Esophagus muscularis mucosa (tissue), 4 donors: ENCODE results near the gene TTLL5. TPM values are rescaled to one million over a fixed set of nuclear protein-coding genes. Genes with fewer than 3 reads are reported as not detected.

Experiments used
- DNase-seq: peaks from one replicate; pipeline ENCODE4 v3.0.0-alpha.2; 2017; ENCODE audit errors: extremely low spot score
- H3K27ac ChIP-seq, 4 donors: fragments of 200-600 bp; sonication (generic); replicated peaks in 1 of 4; 1 replicate in 3 of 4; 2 replicates in 1 of 4; pipeline ENCODE4 v1.5.1; 2016 to 2019; ENCODE audit warnings: mild to moderate bottlenecking in 1 of 4
- H3K27me3 ChIP-seq, 4 donors: fragments of 200-600 bp; sonication (generic); one replicate each; pipeline versions ENCODE4 v1.5.1 to v1.6.0; 2016 to 2019
- H3K36me3 ChIP-seq, 4 donors: fragments of 200-600 bp; sonication (generic); one replicate each; pipeline ENCODE4 v1.5.1; 2016 to 2019
- H3K4me1 ChIP-seq, 4 donors: fragments of 200-600 bp; sonication (generic); one replicate each; pipeline ENCODE4 v1.5.1; 2016 to 2019
- H3K4me3 ChIP-seq, 4 donors: fragments of 200-600 bp; sonication (generic); 1 replicate in 2 of 4; 2 replicates in 2 of 4; pipeline ENCODE4 v1.5.1; 2016 to 2019; ENCODE audit warnings: mild to moderate bottlenecking in 4 of 4, moderate library complexity in 1 of 4
- H3K9me3 ChIP-seq, 4 donors: fragments of 200-600 bp; sonication (generic); 1 replicate in 3 of 4; 2 replicates in 1 of 4; pipeline ENCODE4 v1.5.1; 2016 to 2019
- CTCF ChIP-seq, 3 experiments: fragments of 200-600 bp in 2 of 3; fragments of 450-650 bp in 1 of 3; sonication (generic) in 2 of 3; IDR thresholded peaks; one replicate each; pipeline ENCODE4 v1.5.1; 2017 to 2019; ENCODE audit warnings: antibody characterized with exemption in 3 of 3, mild to moderate bottlenecking in 2 of 3, moderate library complexity in 1 of 3
- EP300 ChIP-seq: sonication (generic); formaldehyde crosslinking; IDR thresholded peaks from one replicate; pipeline ENCODE4 v1.6.1; 2017; ENCODE audit warnings: antibody characterized with exemption
- POLR2A ChIP-seq: fragments of 450-650 bp; IDR thresholded peaks from one replicate; pipeline ENCODE4 v1.6.1; 2017; ENCODE audit warnings: antibody characterized with exemption, moderate library complexity, mild to moderate bottlenecking, low read depth
- POLR2AphosphoS5 ChIP-seq, 2 donors: sonication (generic); formaldehyde crosslinking; IDR thresholded peaks; one replicate each; pipeline ENCODE4 v1.6.1; 2017; ENCODE audit warnings: antibody characterized with exemption in 2 of 2
- WGBS: methylation state at CpG from one replicate; pipeline ENCODE4 v1.1.5; 2018; 5-methylcytosine and 5-hydroxymethylcytosine counted together
- intact Hi-C: fragments of 100-400 bp; cut with DNase I; formaldehyde crosslinking; loops from one replicate; pipeline ENCODE4 v1.15.1; 2023
- total RNA-seq, 4 donors: library from RNA; depleted of rRNA; stranded (reverse); fragments of >200 nt; gene quantifications; one replicate each; pipeline versions ENCODE4 v1.1.0 to v1.2.1, GENCODE V29; 2016

Gene TTLL5
- total RNA-seq: 10 to 100 TPM; 16.9 to 26.6 (median 21.2) TPM

- peak; percentile 99 for DNase-seq
- intact Hi-C loops: no loop called here
- under 1% methylated on average over 45 of the region's 60 CpGs for WGBS
Measured at GRCh38 chr14:75660630-75661498, at the start of gene TTLL5, which contains the start of gene ERG28. TTLL5 (plus strand) TSS chr14:75661246; CDS start chr14:75663150, 1,904 bp downstream. ERG28 (minus strand) TSS chr14:75660876; CDS start chr14:75657502, 3,374 bp downstream.

GRCh38 chr14:75612157-75612556, 48.9 kb upstream of the TTLL5 start:
- no peaks in the 10 kb centered on the region for H3K27me3 ChIP-seq
- intact Hi-C loops: no loop called here
- no peak overlapping the region for H3K4me3 ChIP-seq
- no peaks in the 10 kb centered on the region for H3K36me3 ChIP-seq
- DNase-seq: no peak
- no peaks in the 10 kb centered on the region for H3K9me3 ChIP-seq
- peaks cover 3 to 29% (median 24%) of the 10 kb centered on the region in 4 donors for H3K4me1 ChIP-seq
- WGBS: 96% methylated on average over 4 of the region's 4 CpGs
- H3K27ac ChIP-seq: no peak overlapping the region
- TF ChIP-seq POLR2A (no peak), POLR2AphosphoS5 (IDR thresholded peaks at IDR 0.05) (no peak), EP300 (no peak), CTCF (IDR thresholded peaks at IDR 0.05) (no peak)

More at GRCh38 chr14:75660630-75661498, at the start of gene TTLL5, which contains the start of gene ERG28:
- peaks cover 0 to 17% (median 14%) of the 10 kb centered on the region in 4 donors for H3K36me3 ChIP-seq
- no peaks in the 10 kb centered on the region for H3K27me3 ChIP-seq
- H3K4me1 ChIP-seq: peaks cover 8 to 27% (median 24%) of the 10 kb centered on the region in 4 donors
- H3K27ac ChIP-seq: peak within 1 kb of the TSS; percentile 80 to 92 (median 84)
- TF ChIP-seq POLR2A (no peak), POLR2AphosphoS5 (IDR thresholded peaks at IDR 0.05) (peak; percentile 73 to 85)
- peak within 1 kb of the TSS; percentile 75 to 95 (median 88) for H3K4me3 ChIP-seq
- no peaks in the 10 kb centered on the region for H3K9me3 ChIP-seq

- Histone ChIP-seq H3K4me1 (peaks cover 3 to 23% (median 21%) of the 10 kb centered on the region in 4 donors), H3K9me3 (no peaks in the 10 kb centered on the region), H3K4me3 (no peak overlapping the region), H3K27me3 (no peaks in the 10 kb centered on the region), H3K27ac (peak overlapping the region in 2 of 4 donors; percentile 16 to 57), H3K36me3 (no peaks in the 10 kb centered on the region)
- TF ChIP-seq CTCF (IDR thresholded peaks at IDR 0.05): no peak
- no peak for TF ChIP-seq EP300
- no peak for TF ChIP-seq POLR2A
- TF ChIP-seq POLR2AphosphoS5 (IDR thresholded peaks at IDR 0.05): no peak
- intact Hi-C loops: no loop called here
- WGBS: 60% methylated on average over 4 of the region's 4 CpGs
- DNase-seq: no peak
Measured at GRCh38 chr14:75614179-75614578, 46.9 kb upstream of the TTLL5 start.

- peak overlapping the region in 1 of 4 donors; percentile 16 for H3K27ac ChIP-seq
- no peak for DNase-seq
- intact Hi-C loops: no loop called here
Measured at GRCh38 chr14:75615200-75615599, 45.8 kb upstream of the TTLL5 start.

More at GRCh38 chr14:75615200-75615599, 45.8 kb upstream of the TTLL5 start:
- H3K36me3 ChIP-seq: no peaks in the 10 kb centered on the region
- H3K4me1 ChIP-seq: peaks cover 2 to 16% (median 15%) of the 10 kb centered on the region in 4 donors
- TF ChIP-seq POLR2AphosphoS5 (IDR thresholded peaks at IDR 0.05) (no peak), CTCF (IDR thresholded peaks at IDR 0.05) (no peak), EP300 (no peak), POLR2A (no peak)
- no peaks in the 10 kb centered on the region for H3K9me3 ChIP-seq
- no peak overlapping the region for H3K4me3 ChIP-seq
- no peaks in the 10 kb centered on the region for H3K27me3 ChIP-seq
- 82% methylated on average over 4 of the region's 4 CpGs for WGBS
